ENCODE data around the gene PRR13.
"Not testable (repeated sequence)": the region's sequence is repeated elsewhere in the genome, so short reads cannot be mapped to it uniquely, and the experiment has no call there.

Gene PRR13

GRCh38 chr12:53467082-53467481 lies 25.5 kb downstream of the PRR13 start:
- Mint-ChIP-seq H3K27me3 (no peaks in the 10 kb centered on the region), H3K36me3 (ENCODE audit: insufficient read depth) (peaks cover 100% of the 10 kb centered on the region), H3K4me1 (ENCODE audit: low read depth in 2 of 2) (peaks cover 23 to 47% of the 10 kb centered on the region in 2 donors), H3K4me3 (no peak overlapping the region), H3K27ac (peak overlapping the region; percentile 4 to 26), H3K9me3 (no peaks in the 10 kb centered on the region)
- no peak for ATAC-seq (replicated peaks)
- DNase-seq, result no peak

DNA sequence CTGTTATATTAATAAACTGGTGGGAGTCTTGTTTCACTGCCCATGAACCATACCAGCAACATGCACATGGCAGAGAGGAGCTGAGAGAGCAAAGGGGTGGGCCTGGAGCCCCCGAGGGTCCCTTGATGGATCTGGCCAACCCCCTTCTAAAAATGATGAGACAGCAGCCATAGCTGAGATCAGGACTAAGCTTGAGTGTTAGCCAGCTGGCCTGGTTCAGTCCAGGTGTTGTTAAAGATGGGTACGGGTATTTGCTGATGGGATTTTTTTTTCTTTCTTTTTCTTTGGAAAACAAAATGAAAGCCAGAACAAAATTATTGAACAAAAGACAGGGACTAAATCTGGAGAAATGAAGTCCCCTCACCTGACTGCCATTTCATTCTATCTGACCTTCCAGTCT lies 26.3 kb downstream of the PRR13 start:
- H3K36me3 Mint-ChIP-seq (ENCODE audit: insufficient read depth), result peaks cover 100% of the 10 kb centered on the region
- peak overlapping the region in 1 of 2 donors; percentile 26 for H3K27ac Mint-ChIP-seq
- peaks cover 26 to 48% of the 10 kb centered on the region in 2 donors for H3K4me1 Mint-ChIP-seq (ENCODE audit: low read depth in 2 of 2)
- no peak for ATAC-seq (replicated peaks)
- no peak for DNase-seq
- H3K27me3 Mint-ChIP-seq, result no peaks in the 10 kb centered on the region
- H3K4me3 Mint-ChIP-seq, result no peak overlapping the region
- no peaks in the 10 kb centered on the region for H3K9me3 Mint-ChIP-seq

DNA sequence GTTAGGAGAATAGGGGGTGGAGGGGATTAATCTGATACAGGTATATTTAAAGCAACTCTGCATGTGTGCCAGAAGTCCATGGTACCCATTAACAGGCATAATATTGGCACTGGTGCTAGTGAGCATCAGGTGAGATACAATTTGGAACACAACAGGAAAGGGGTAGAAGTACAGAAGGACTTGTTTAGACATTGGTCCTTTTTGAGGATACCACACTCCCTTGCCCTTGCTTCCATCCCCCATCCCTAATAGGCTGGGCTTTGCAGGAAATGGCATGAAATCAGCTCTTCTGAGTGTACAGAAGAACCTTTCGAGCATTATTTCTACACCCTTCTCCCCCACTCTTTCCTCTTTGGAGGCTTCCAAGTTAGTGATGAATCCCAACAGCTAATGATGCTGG lies 26.7 kb downstream of the PRR13 start:
- Mint-ChIP-seq H3K36me3 (ENCODE audit: insufficient read depth) (peaks cover 100% of the 10 kb centered on the region), H3K4me1 (ENCODE audit: low read depth in 2 of 2) (peaks cover 28 to 47% of the 10 kb centered on the region in 2 donors), H3K27ac (peak overlapping the region in 1 of 2 donors; percentile 65), H3K4me3 (no peak overlapping the region), H3K9me3 (no peaks in the 10 kb centered on the region), H3K27me3 (no peaks in the 10 kb centered on the region)
- DNase-seq, result no peak
- ATAC-seq (replicated peaks), result no peak

GRCh38 chr12:53472056-53472582 lies 30.6 kb downstream of the PRR13 start:
- Mint-ChIP-seq H3K36me3 (ENCODE audit: insufficient read depth) (peaks cover 100% of the 10 kb centered on the region), H3K4me3 (no peak overlapping the region), H3K4me1 (ENCODE audit: low read depth in 2 of 2) (peaks cover 29 to 64% of the 10 kb centered on the region in 2 donors), H3K9me3 (no peaks in the 10 kb centered on the region), H3K27ac (peak overlapping the region; percentile 42 to 69), H3K27me3 (no peaks in the 10 kb centered on the region)
- no peak for DNase-seq
- no peak for ATAC-seq (replicated peaks)

GRCh38 chr12:53474077-53474476 lies 32.5 kb downstream of the PRR13 start:
- Mint-ChIP-seq H3K27me3 (no peaks in the 10 kb centered on the region), H3K4me1 (ENCODE audit: low read depth in 2 of 2) (peaks cover 25 to 58% of the 10 kb centered on the region in 2 donors), H3K36me3 (ENCODE audit: insufficient read depth) (peaks cover 100% of the 10 kb centered on the region), H3K27ac (peak overlapping the region; percentile 49 to 64), H3K9me3 (no peaks in the 10 kb centered on the region), H3K4me3 (peak overlapping the region in 1 of 2 donors; percentile 34)
- ATAC-seq (replicated peaks) (no peak), DNase-seq (no peak)

GRCh38 chr12:53474819-53475218 lies 33.3 kb downstream of the PRR13 start:
- ATAC-seq (replicated peaks) (peak; percentile 56), DNase-seq (no peak)
- H3K4me1 Mint-ChIP-seq (ENCODE audit: low read depth in 2 of 2), result peaks cover 25 to 58% of the 10 kb centered on the region in 2 donors
- peak overlapping the region; percentile 64 to 96 for H3K27ac Mint-ChIP-seq
- peaks cover 100% of the 10 kb centered on the region for H3K36me3 Mint-ChIP-seq (ENCODE audit: insufficient read depth)
- H3K27me3 Mint-ChIP-seq, result no peaks in the 10 kb centered on the region
- H3K9me3 Mint-ChIP-seq, result no peaks in the 10 kb centered on the region
- H3K4me3 Mint-ChIP-seq, result peak overlapping the region in 1 of 2 donors; percentile 34

DNA sequence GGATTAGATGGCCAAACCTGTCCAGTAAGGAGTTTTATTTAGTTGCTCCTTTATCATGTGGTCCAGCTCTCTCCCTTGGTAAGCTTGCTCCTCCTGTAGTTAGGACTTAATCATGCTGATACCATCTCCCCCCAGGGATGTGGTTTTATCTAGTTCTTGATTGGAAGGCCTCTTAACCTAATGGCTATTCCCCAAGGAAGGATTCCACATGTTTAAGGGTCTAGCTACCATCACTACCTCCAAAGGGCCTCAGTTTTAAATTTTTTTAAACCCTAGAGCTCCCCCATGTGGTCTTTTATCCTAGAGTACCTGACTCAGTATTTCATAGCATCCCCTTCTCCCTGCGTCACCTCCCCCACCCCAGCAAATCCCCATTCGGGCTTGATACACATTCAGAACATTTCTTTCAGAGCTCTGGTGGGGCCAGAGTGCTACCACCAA lies 35.3 kb downstream of the PRR13 start:
- peak; percentile 41 for ATAC-seq (replicated peaks)
- Mint-ChIP-seq H3K4me3 (no peak overlapping the region), H3K4me1 (ENCODE audit: low read depth in 2 of 2) (peaks cover 18 to 48% of the 10 kb centered on the region in 2 donors), H3K27me3 (no peaks in the 10 kb centered on the region), H3K27ac (peak overlapping the region; percentile 58 to 82), H3K9me3 (no peaks in the 10 kb centered on the region), H3K36me3 (ENCODE audit: insufficient read depth) (peaks cover 100% of the 10 kb centered on the region)
- DNase-seq, result no peak

DNA sequence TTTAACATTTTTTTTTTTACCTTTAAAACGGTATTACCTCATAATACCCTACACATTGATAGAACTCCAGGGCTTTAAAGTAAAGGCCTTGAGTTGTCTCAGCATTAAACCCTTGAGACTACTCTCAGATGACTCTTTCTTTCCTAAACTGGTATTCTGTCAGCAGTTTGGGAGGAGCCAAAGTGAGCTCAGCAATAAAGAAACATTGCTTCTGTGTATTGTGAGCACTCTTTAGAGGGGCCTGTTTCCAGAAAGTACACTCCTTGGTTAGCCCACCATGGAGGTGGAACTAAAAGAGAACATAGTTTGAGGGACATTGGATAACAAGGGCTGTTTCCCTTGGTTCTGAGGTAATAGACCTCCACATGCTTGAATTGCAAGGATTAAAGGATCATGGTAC lies 37.3 kb downstream of the PRR13 start:
- no peaks in the 10 kb centered on the region for H3K9me3 Mint-ChIP-seq
- H3K27ac Mint-ChIP-seq, result peak overlapping the region; percentile 56 to 71
- peaks cover 99% of the 10 kb centered on the region for H3K36me3 Mint-ChIP-seq (ENCODE audit: insufficient read depth)
- ATAC-seq (replicated peaks) (no peak), DNase-seq (no peak)
- no peak overlapping the region for H3K4me3 Mint-ChIP-seq
- no peaks in the 10 kb centered on the region for H3K27me3 Mint-ChIP-seq
- H3K4me1 Mint-ChIP-seq (ENCODE audit: low read depth in 2 of 2), result peaks cover 12 to 31% of the 10 kb centered on the region in 2 donors

DNA sequence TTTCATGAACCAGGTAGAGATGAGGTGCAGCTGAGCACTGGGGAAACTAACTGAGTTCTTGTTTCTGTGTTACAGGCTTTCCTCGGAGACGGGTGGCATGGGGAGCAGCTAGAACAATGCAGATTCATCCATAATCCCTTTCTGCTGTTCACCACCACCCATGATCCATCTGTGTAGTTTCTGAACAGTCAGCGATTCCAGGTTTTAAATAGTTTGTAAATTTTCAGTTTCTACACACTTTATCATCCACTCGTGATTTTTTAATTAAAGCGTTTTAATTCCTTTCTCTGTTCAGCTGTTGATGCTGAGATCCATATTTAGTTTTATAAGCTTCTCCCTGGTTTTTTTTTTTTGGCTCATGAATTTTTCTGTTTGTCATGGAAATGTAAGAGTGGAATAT lies 37.8 kb downstream of the PRR13 start:
- Mint-ChIP-seq H3K27ac (no peak overlapping the region), H3K9me3 (no peaks in the 10 kb centered on the region), H3K4me1 (ENCODE audit: low read depth in 2 of 2) (peaks cover 12 to 26% of the 10 kb centered on the region in 2 donors), H3K27me3 (no peaks in the 10 kb centered on the region), H3K36me3 (ENCODE audit: insufficient read depth) (peaks cover 99% of the 10 kb centered on the region), H3K4me3 (no peak overlapping the region)
- ATAC-seq (replicated peaks) (no peak), DNase-seq (no peak)

DNA sequence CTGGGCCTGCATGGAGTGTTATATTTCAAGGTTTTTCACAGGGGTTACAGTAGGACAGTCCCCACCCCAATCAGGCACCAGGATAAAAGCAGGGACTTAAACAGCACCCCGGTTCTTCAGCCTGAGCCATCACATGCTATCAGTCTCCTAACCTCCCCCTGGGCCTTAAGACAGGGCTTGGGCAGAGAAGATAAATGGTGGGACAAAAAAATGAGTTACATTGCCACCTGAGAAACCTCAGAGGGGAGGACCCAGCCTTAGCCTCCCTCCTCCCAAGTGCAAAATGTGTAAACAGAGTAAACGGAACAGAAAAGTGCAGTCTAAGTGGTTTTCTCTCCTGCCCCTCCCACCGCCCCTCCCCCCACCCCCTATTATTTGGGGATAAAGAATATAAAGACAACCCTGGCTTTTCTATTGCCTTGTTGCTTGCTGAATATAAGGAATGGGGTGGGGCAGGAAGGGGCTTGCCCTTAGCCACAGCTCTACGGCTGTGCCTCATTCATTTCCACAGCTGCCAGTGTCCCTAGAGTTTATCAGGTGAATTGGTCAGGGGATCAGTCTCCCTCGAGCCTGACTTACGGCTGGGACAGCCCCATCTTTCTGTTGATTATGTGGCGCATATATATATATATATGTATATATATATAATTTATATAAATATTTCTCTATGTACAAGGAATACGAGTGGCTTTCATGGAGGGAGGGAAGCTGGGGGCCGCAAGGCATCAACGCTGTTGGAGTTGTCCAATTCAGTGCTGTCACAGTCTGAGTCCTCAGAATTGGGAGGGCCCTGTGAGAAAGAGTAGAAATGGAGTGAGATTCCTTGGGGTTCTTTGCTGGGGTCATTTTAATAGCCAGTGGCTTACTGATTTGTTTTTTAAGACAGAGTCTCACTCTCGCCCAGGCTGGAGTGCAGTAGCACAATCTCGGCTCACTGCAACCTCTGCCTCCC lies 39.2 kb downstream of the PRR13 start:
- H3K4me3 Mint-ChIP-seq, result no peak overlapping the region
- no peaks in the 10 kb centered on the region for H3K9me3 Mint-ChIP-seq
- no peak for ATAC-seq (replicated peaks)
- H3K27ac Mint-ChIP-seq, result peak overlapping the region in 1 of 2 donors; percentile 82
- no peak for DNase-seq
- H3K36me3 Mint-ChIP-seq (ENCODE audit: insufficient read depth), result peaks cover 99% of the 10 kb centered on the region
- H3K4me1 Mint-ChIP-seq (ENCODE audit: low read depth in 2 of 2), result peaks cover 8 to 15% of the 10 kb centered on the region in 2 donors
- no peaks in the 10 kb centered on the region for H3K27me3 Mint-ChIP-seq

GRCh38 chr12:53481458-53481857 lies 39.9 kb downstream of the PRR13 start:
- not testable (repeated sequence) for DNase-seq; H3K9me3 Mint-ChIP-seq; H3K4me3 Mint-ChIP-seq; ATAC-seq (replicated peaks); H3K27me3 Mint-ChIP-seq
- peak overlapping the region in 1 of 2 donors; percentile 82 for H3K27ac Mint-ChIP-seq
- H3K36me3 Mint-ChIP-seq (ENCODE audit: insufficient read depth), result peaks cover 99% of the 10 kb centered on the region
- H3K4me1 Mint-ChIP-seq (ENCODE audit: low read depth in 2 of 2), result peaks cover 11% of the 10 kb centered on the region in 2 donors

- peaks cover 97% of the 10 kb centered on the region for H3K36me3 Mint-ChIP-seq (ENCODE audit: insufficient read depth)
- no peak overlapping the region for H3K4me3 Mint-ChIP-seq
- peak overlapping the region in 1 of 2 donors; percentile 82 for H3K27ac Mint-ChIP-seq
- peaks cover 8 to 13% of the 10 kb centered on the region in 2 donors for H3K4me1 Mint-ChIP-seq (ENCODE audit: low read depth in 2 of 2)
- no peaks in the 10 kb centered on the region for H3K27me3 Mint-ChIP-seq
- ATAC-seq (replicated peaks) (peak; percentile 41), DNase-seq (no peak)
- no peaks in the 10 kb centered on the region for H3K9me3 Mint-ChIP-seq
Measured at GRCh38 chr12:53481939-53482586, 40.5 kb downstream of the PRR13 start.

DNA sequence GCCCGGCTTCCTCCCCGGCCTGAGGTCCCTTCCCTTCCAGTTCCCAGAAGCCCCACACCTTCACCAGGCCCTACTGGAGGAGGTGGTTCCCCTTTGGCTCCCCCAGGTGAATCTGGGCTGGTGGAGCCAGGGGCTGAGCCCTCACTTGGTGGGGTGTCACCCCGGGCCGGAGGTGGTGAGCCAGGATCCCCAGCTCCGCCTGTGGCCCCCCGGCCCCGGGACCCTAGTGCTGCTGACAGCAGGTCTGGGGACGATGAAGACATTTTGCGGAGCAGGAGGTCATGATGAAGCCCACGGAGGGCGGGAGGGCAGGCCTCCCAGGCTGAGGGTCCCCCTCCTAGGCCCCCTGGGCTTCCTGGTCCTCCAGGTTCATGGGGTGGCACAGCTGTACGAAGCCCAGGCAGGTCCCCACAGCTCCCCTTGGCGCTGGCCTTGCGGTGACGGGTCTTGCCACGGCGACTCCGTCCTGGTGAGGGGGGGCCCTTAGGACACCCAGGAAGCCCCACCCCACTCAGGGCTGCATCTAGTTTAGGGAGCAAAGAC lies 41.2 kb downstream of the PRR13 start:
- Mint-ChIP-seq H3K4me3 (no peak overlapping the region), H3K27ac (peak overlapping the region in 1 of 2 donors; percentile 82), H3K9me3 (no peaks in the 10 kb centered on the region), H3K36me3 (ENCODE audit: insufficient read depth) (peaks cover 96% of the 10 kb centered on the region), H3K4me1 (ENCODE audit: low read depth in 2 of 2) (peaks cover 11 to 17% of the 10 kb centered on the region in 2 donors), H3K27me3 (no peaks in the 10 kb centered on the region)
- ATAC-seq (replicated peaks) (no peak), DNase-seq (no peak)

All from effector memory CD8-positive, alpha-beta T cell (primary cell).